Activated CD4-positive, alpha-beta T cell treated with anti-CD3 and anti-CD28 coated beads, Interleukin-2, amount 50 U/mL, for 48 hours (primary cell): ENCODE measurements around the gene ARHGAP15.

Source experiments
- DNase-seq, 2 experiments: peaks; one replicate each; pipeline ENCODE4 v3.0.0-alpha.2; 2020

Gene ARHGAP15

GRCh38 chr2:143417428-143417827 is 288.2 kb downstream of the ARHGAP15 start:
- no peak for DNase-seq

- no peak for DNase-seq
Observed at GRCh38 chr2:143420313-143420712, 291.1 kb downstream of the ARHGAP15 start.

- no peak for DNase-seq
Observed at GRCh38 chr2:143422681-143423080, 293.5 kb downstream of the ARHGAP15 start.

- DNase-seq = no peak
Observed at GRCh38 chr2:143425896-143426295, 296.7 kb downstream of the ARHGAP15 start.

GRCh38 chr2:143426296-143426695 is 297.1 kb downstream of the ARHGAP15 start:
- no peak for DNase-seq

- DNase-seq = peak; percentile 12 to 23
Observed at GRCh38 chr2:143428700-143429099, 299.5 kb downstream of the ARHGAP15 start.

GRCh38 chr2:143429932-143430679 is 300.9 kb downstream of the ARHGAP15 start:
- no peak for DNase-seq

GRCh38 chr2:143431316-143431715 is 302.1 kb downstream of the ARHGAP15 start:
- DNase-seq = no peak

GRCh38 chr2:143433251-143433650 is 304.0 kb downstream of the ARHGAP15 start:
- DNase-seq = no peak

GRCh38 chr2:143433840-143434239 is 304.6 kb downstream of the ARHGAP15 start:
- DNase-seq = no peak

GRCh38 chr2:143434445-143434844 is 305.2 kb downstream of the ARHGAP15 start:
- DNase-seq = no peak

GRCh38 chr2:143435131-143435530 is 305.9 kb downstream of the ARHGAP15 start:
- no peak for DNase-seq

- DNase-seq = no peak
Observed at GRCh38 chr2:143436951-143437350, 307.7 kb downstream of the ARHGAP15 start.

GRCh38 chr2:143440411-143441012 is 311.3 kb downstream of the ARHGAP15 start:
- DNase-seq = no peak

GRCh38 chr2:143442193-143442592 is 313.0 kb downstream of the ARHGAP15 start:
- no peak for DNase-seq

- no peak for DNase-seq
Observed at GRCh38 chr2:143451642-143452281, 322.5 kb downstream of the ARHGAP15 start.

- no peak for DNase-seq
Observed at GRCh38 chr2:143452817-143453451, 323.7 kb downstream of the ARHGAP15 start.

GRCh38 chr2:143453981-143454511 is 324.8 kb downstream of the ARHGAP15 start:
- DNase-seq = no peak

- DNase-seq = no peak
Observed at GRCh38 chr2:143455317-143455716, 326.1 kb downstream of the ARHGAP15 start.

- no peak for DNase-seq
Observed at GRCh38 chr2:143458258-143459190, 329.3 kb downstream of the ARHGAP15 start.

GRCh38 chr2:143460382-143460781 is 331.2 kb downstream of the ARHGAP15 start:
- DNase-seq = no peak

GRCh38 chr2:143463719-143464118 is 334.5 kb downstream of the ARHGAP15 start:
- no peak for DNase-seq
